Stimulated activated CD4-positive, alpha-beta T cell treated with anti-CD3 and anti-CD28 coated beads, Interleukin-2, amount 100 ng/mL, for 48 hours (primary cell): ENCODE results near the gene MICB.

Source experiments
- DNase-seq, 2 donors: peaks; one replicate each; pipeline ENCODE4 v3.0.0-alpha.2; 2020

MICB gene

DNA sequence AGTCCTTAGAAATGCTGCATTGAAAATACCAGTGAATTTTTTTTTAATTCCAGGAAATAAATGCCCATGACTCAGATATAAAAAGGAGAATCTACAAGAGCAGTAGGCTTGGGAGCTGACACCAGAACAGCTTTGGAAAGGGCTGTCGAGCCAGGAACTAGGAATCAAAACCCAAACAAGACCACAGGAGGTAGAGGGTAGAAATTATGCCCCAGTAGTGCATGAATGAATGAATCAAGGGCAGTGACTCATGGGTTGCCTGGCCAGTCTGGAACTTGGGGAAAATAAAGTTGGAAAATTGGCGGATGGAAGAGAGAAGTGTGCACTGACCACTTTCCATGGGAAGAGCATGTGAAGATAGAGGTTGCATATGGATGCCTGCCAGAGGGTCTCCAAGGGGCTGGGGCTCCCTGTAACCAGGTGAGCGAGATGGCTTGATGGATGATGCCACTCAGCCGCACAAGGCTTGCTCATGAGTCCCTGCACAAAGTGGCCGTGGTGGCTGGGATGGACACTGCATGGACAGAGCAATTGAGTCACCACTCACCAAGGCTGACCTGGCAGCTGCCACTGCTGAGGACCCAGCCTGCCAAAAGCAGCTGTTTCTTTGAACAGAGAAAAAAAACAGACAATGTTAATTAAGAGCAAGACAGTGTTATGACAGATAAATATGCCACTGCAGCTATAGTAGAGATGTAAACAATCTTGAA, 15.7 kb downstream of the MICB start:
- DNase-seq = no peak

- no peak for DNase-seq
These were observed 23.9 kb downstream of the MICB start for GRCh38 chr6:31521835-31522234.

DNA sequence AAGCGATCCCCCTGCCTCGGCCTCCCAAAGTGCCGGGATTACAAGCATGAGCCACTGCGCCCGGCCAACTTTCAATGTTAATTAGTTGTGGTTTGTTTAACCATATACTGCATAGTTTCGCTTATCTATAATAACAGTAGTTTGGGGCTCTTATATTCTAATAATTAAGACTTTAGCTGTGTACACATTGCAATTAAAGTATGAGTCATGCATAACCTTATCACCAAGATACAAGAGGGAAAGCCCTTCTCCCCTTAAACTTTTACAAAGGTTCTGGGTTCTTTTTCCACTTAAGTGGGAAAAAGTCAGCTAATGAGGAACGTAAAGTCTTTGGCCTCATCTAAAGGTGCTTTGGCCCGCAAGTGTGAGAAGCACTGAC, 27.6 kb downstream of the MICB start:
- DNase-seq = no peak

DNA sequence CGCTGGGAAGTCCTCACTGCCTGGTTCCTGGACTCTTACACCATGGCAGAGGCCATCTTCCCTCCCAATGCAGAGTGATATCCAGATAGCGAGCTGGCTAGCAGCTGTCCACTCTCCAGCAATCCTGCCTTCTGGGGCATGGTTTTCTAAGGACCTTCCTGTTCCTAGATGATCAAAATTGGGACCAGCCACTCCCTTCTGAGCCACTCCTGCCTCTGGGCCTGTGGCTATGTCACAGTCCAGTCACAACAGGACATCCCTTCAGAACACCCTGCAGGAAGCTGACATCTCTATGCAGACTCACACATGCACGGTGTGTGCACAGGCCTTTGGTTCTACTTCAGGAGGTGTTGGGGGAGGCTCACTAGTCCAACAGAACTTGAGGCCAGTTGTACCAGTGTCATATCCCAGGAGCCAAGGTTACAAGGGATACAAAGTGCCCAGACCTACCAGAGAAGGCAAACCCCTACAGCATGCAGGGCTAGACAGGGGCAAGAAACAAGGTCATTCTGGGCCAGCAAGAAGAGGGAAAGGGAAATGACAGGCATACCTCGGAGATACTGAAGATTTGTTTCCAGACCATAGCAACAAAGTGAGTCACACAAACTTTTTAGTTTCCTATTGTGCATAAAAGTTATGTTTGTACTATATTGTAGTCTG, 28.1 kb downstream of the MICB start:
- no peak for DNase-seq

DNA sequence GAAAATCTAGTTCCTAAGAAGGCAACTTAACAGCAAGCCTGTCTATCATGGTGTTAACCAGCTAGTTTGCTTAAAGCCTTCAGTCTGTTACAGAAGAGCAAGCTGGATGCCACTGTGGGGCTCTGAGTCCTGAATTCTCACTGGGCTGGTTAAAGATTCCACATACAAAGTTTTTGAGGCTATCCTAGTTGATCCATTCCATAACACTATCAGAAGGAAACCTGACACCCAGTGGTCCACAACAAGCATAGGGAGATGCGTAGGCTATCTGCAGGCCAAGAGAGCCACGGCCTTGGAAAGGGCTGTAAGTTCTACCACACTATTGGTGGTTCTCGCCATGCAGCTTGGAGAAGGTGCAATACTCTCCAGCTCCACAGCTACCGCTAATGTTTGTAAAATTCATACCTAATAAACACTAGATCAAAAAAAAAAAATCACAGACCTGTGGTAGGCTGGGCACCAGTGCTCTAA, 30.4 kb downstream of the MICB start:
- DNase-seq = no peak

- DNase-seq = no peak
These were observed 30.9 kb downstream of the MICB start, which contains the start of gene MCCD1 for GRCh38 chr6:31528821-31529328. MCCD1 (plus strand) TSS chr6:31528962; CDS start chr6:31529015, 53 bp downstream.

DNA sequence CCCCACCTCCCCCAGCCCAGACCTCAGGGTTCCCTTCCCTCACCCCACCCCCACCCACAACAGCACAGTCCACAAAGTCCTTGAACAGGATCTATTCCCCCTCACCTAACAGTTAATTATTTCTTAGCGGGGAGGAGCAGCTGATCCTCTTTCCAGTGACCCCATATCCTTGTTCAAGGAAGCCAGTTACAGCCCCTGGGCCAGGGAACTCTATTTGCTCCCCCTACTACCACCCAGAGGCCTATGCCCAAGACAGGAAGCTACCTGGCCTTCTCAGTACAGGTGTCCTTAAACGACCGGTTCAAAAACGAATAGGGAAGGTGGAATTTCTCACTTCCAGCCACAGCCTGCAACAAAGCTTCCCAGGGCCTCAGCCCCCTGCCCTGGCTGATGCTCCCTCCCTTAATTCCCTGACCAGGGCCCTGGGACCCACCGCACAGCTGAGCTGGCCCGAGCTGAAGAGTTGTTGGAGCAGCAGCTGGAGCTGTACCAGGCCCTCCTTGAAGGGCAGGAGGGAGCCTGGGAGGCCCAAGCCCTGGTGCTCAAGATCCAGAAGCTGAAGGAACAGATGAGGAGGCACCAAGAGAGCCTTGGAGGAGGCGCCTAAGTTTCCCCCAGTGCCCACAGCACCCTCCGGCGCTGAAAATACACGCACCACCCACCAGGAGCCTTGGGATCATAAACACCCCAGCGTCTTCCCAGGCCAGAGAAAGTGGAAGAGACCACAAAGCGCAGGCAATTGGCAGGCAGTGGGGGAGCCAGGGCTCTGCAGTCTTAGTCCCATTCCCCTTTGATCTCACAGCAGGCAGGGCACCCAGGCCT, 31.6 kb downstream of the MICB start:
- no peak for DNase-seq

DNA sequence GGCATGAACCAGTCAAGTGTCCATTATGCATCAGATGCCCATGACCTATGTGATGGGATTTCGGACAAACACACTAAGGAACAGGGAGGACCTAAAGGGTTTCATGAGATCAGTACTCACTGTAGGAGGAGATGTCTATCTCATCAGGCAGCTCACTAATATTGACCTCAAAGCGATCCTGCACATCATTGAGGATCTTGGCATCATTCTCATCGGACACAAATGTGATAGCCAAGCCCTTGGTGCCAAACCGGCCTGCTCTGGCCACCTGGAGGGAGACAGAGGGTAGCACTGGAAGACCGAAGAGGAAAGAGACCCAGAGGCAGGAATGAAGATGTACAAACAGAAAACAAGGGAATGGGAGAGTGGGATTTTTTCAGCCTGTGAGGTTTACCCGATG, 32.7 kb downstream of the MICB start:
- DNase-seq = no peak

GRCh38 chr6:31531162-31531561, 33.2 kb downstream of the MICB start:
- no peak for DNase-seq

GRCh38 chr6:31531771-31532643, 34.1 kb downstream of the MICB start:
- DNase-seq = no peak

- DNase-seq = no peak
These were observed 34.9 kb downstream of the MICB start for GRCh38 chr6:31532644-31533454.

- DNase-seq = no peak
These were observed 35.5 kb downstream of the MICB start for GRCh38 chr6:31533455-31533841.

DNA sequence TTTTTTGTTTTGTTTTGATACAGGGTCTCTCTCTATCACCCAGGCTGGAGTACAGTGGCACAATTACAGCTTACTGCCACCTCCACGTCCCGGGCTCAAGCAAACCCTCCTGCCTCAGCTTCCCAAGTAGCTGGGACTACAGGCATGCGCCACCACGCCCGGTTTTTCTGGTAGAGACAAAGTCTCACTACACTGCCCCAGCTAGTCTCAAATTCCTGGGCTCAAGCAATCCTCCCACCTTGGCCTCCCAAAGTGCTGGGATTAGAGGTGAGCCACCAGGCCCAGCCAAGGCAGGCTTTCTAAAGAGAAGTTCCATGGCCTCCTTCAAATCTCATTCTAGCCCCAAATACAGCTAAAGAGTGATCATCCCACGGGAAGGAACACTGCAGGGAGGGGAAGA, 36.1 kb downstream of the MICB start:
- DNase-seq = no peak

- DNase-seq = no peak
These were observed 36.6 kb downstream of the MICB start for GRCh38 chr6:31534521-31535040.

- no peak for DNase-seq
These were observed 37.8 kb downstream of the MICB start for GRCh38 chr6:31535538-31536324.

- DNase-seq = no peak
These were observed 41.0 kb downstream of the MICB start for GRCh38 chr6:31538805-31539400.

- DNase-seq = no peak
These were observed 42.7 kb downstream of the MICB start for GRCh38 chr6:31540640-31541039.

- peak; percentile 56 for DNase-seq
These were observed 43.2 kb downstream of the MICB start for GRCh38 chr6:31541059-31541657.
